Hippocampal formation (tissue), 2 donors: ENCODE data around the gene ATL1.
A peak's percentile ranks its signal among the peaks of the same experiment; 100 is the strongest.
"Not testable (repeated sequence)": the region's sequence is repeated elsewhere in the genome, so short reads cannot be mapped to it uniquely, and the experiment has no call there.

Experiments used
- DNase-seq, 2 donors: peaks; one replicate each; lab custom pipeline; 2025; lab: John Stamatoyannopoulos, UW

ATL1 gene

DNA sequence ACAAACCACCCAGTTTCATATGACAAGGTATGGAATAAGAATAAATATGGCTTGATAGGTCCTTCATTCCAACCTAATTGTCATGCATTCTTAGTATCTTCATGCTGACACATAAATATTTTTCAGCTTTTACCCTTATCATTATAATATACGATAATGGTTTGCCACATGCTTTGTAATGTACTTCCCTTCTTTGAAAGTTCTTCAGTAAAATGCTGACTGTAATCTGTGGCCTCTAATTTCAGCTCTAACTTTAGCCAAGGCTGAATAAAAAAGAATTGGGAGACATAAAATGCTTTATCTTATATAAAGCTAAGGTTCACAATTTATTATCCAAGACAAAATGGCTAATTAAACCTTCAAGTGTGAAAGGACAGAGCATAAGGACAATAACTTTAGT lies 24.9 kb upstream of the ATL1 start:
- no peak for DNase-seq

DNA sequence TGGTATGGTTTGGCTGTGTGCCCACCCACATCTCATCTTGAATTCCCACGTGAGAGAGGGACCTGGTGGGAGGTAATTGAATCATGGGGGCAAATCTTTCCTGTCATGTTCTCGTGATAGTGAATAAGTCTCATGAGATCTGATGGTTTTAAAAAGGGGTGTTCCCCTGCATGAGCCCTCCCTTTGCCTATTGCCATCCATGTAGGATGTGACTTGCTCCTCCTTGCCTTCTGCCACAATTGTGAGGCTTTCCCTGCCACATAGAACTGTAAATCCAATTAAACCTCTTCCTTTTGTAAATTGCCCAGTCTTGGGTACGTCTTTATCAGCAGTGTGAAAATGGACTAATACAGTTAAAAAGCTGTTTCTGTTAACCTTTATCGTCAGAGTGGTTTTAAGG lies 21.9 kb upstream of the ATL1 start:
- not testable (repeated sequence) for DNase-seq

DNA sequence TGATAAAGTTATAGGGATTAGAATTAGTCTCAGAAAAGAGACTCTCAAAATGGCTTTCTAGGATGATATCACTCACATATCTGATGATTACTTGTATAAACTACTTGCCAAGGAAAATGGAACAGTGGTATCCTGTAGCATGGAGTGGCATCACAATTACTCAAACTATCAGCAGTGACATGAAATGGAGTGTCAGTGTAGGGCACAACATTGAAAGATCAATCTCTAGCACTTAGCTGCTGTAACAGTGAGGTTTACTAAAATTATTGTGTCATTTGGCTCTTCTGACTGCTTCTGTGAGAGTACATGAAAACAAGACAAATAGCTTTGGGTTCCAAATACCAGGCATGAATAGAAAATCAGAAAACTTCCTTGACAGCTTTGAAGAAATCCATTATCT lies 20.9 kb upstream of the ATL1 start:
- no peak for DNase-seq

DNA sequence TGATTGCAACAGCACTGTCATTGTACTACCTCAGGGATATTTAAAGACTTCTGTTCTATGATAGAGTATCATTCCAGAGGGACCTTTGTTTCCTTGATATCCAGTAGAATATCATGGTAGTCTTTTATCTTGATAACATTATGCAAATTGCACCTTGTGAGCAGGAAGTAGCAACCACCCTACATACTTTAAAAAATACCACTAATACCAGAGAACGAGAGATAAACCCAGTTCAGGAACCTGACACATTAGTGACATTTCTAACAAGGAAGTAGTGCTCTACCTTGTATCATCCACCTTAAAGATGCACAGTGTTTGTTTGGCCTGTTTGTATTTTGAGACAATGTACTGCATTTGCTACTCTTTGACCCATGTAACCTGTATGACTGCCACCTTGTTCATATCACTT lies 18.8 kb upstream of the ATL1 start:
- DNase-seq = no peak

DNA sequence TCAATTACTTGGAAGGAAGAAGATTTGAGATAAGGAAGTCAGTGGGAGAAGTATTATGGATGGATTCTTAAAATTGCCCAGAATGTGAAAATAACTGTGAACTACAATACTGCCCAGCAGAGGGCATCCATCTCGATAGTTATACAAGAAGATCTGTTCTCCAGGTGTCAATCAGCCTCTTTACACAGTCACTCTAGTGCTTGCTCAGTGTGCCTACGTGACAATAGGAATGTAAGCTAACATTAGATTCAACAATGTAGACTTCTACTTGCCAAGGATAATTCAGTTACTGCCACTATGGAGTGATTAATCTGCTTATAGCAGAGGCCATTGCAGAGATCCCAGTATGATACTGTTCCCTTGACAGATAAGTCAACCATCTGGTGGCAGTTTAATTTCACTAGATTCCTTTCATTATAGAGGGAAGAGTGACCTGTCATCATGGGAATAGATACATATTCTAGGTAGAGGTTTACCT lies 17.0 kb upstream of the ATL1 start:
- peak in 1 of 2 donors; percentile 55 for DNase-seq

DNA sequence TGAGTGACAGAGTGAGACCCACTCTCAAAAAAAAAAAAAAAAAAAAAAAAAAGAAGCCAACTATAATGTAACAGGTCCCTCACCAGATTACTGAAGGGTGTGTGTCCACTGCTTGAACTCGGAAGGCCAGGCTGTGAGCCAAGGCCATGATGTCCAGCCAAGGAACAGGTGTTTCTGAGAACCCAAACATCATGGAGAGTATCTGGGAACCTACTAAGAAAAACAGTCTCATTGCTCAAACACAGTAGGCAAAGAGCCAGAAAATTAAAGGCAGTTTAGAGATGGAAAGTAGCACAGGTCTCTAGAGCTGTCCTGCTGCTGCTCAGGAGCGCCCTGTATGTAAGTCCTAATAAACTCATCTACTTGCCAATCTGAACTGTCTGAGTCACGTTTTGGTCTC lies 15.0 kb upstream of the ATL1 start:
- no peak for DNase-seq

DNA sequence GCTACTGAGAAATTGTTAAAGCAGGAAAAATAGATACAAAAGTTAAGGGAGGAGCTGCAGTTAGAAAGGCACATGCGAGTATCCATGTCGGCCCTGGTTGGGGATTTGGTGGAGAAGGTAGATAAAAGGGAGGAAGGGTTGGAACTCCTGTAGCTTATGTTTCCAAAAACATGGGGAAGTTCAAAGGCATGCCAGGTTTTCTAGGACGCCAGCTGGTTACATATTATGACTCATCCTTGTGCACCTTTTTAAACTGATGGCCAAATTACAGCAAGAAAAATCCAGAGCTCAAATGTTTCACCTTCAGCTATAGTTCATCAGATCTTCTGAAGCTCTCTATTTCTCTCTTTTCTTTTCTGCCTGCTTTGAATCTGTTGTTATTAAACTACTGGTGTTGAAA lies 14.3 kb upstream of the ATL1 start:
- no peak for DNase-seq

DNA sequence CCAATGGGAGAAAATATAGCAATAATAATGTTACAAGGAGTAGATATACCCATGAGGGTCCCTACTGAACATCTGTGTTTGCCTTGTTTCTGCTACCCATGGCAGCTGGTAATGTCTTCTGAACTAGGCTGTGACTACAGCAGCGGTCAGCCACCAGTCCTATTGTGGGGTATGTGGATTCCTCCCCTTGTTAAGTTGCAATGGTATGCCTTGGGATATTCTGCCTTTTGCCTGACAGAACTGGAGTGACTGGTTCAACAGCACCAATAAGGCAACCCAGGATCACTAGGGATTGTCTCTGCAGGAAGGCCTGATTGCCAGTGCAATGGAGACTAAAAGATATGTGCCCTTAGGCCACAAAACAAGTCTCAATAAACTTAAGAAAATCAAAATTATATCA lies 9.7 kb upstream of the ATL1 start:
- no peak for DNase-seq

DNA sequence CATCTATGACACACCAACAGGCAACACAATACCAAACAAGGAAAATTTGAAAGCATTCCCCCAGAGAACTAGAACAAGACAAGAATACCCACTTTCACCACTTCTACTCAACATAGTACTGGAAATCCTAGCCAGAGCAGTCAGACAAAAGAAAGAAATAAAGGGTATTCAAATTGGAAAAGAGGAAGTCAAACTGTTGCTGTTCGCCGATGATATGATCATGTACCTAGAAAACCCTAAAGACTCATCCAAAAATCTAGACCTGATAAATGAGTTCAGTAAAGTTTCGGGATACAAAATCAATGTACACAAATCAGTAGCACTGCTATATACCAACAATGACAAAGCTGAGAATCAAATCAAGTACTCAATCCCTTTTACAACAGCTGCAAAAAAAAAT lies 8.1 kb upstream of the ATL1 start:
- DNase-seq = no peak

DNA sequence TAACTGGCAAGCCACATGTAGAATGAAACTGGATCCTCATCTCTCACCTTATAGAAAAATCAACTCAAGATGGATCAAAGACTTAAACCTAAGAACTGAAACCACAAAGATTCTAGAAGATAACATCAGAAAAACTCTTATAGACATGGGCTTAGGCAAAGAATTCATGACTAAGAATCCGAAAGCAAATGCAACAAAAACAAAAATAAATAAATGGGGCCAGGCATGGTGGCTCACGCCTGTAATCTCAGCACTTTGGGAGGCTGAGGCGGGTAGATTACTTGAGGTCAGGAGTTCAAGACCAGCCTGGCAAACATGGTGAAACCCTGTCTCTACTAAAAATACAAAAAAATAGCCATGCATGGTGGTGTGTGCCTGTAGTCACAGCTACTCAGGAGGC lies 7.1 kb upstream of the ATL1 start:
- not testable (repeated sequence) for DNase-seq

DNA sequence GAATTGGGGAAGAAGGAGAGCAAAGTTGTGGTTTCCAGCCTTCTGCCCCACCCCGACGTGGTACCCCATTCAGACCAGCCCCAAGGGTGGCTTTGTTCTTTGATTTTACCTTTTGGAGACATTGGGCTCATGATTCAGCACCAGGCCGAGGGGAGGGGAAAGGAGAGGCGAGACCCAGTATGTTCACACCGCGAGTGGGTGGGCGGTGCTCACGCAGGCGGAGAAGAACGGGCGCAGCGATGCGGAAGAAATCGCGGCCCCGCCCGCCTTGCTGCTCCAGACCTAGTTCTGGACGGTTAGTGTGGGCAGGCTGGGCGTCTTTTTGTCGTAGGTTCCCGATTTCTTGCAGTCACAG lies 963 bp downstream of the ATL1 start:
- peak; percentile 66 to 72 for DNase-seq

DNA sequence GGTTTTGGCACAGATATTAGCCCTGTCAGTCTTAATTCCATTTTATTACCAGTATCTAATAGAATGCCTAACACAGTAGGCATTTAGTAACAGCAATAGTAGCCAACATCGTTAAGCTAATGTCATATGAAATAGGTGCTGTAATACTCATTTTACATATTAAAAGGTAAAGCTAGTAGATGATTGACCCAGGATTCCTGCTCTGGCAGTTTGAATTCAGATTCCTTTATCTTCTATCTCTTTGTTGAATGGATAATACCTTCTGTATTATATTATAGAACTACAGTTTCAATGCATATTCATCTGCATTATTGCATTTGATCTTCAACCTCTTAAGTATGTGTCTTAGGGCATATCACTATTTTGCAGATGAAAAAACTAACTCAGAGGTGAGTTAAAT lies 2.9 kb downstream of the ATL1 start:
- no peak for DNase-seq

DNA sequence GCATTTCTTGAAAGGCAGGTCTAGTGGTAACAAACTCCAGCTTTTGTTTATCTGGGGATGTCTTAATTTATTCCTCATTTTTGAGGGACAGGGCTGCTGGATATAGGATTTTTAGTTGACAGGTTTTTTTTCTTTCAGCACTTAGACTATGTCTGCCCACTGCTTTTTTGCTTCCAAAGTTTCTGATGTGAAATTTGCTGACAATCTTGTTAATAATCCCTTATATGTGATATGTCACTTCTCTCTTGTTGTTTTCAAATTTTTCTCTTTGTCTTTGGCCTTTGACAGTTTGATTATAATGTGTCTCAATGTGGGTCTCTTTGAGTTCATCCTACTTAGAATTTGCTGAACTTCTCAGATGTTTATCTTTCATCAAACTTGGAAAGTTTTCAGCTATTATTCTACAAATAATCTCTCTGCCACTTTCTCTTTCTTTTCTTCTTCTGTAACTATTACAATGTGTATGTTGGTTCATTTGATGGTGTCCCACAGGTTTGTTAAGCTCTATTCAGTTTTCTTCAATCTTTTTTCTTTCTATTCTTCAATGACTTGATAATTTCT lies 9.8 kb downstream of the ATL1 start:
- no peak for DNase-seq

DNA sequence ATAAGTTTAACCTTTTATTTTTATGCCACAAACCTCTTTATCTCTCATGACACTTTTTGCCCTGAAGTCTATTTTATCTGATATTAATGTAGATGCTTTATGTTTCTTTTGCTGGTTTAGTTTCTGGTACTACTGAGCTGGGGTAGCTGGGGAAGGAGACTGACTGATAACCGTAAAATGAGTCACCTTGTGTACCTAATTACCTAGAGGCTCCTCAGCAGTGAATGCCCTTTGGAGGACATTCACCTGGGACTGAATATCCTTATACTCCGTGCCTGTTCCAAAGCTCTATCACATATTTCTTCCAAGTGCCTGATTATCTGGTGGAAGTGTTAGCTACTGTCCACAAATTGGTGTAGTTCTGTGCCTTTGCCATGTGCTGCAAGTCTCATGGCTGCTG lies 13.9 kb downstream of the ATL1 start:
- DNase-seq = no peak

DNA sequence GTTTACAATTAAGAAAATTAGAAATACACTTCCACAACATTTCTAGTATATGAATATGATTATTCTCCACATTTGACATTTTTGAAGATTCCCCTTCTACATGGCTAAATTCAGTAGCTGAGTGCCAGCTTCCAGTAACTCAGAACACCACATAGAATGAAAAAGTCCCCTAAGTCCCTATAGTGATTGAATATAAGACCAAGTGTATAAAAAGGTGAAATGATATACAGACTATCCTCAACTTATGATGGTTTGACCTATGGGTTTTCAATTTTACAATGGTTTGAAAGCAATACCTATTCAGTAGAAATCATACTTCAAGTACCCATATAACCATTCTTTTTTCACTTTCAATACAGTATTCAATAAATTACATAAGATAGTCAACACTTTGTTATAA lies 15.8 kb downstream of the ATL1 start:
- DNase-seq = no peak

DNA sequence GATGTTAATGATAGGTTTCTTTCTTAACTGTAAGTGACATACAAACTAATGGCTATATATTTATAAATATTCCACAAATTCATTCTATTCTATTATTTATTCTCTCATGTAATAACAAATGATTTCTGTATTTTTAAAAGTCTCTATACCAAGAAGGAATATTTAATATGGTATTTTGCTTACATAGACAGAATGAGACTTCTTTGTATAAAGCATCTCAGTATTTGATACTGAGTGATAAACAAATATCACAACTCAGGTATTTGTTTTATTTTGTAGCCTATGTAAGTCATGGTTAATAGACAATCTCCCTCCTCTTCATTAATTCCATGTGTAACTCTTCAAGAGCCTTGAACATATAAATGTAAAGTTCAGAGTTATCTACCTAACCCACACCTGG lies 18.0 kb downstream of the ATL1 start:
- DNase-seq = no peak

DNA sequence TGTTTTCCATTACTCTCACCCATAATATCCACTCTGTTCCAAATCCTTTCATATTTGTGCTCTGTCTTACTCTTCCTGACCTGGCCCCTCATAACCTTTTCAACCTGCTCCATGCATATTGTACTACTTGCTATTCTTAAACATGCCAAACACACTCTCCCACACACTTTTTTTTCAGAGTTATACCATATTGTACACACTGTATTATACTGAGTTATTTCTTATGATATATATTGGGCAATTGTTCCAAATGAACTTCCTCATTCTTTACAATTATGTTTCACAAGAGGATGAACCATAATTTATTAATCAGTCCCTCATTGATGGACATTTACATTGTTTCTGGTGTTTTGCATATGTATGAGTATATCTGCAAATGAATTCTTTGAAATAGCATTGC lies 18.5 kb downstream of the ATL1 start:
- DNase-seq = no peak

DNA sequence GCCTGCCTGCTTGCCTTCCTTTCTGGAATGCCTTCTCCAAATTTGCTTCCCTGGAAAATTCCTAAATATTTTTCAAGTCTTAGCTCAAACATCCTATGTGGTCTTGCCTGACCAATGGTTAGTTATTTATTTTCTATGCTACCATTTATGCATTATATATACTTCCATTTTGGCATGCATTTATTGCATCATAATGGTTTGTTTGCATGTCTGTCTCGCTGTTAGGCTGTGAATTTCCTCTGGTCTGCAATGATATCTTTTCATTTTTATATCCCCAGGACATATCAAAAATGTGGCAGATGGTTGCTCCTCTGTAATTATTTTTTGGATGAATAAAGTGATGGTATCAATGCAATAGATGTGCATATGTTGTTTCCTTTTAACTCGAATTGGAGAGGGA lies 30.5 kb downstream of the ATL1 start:
- no peak for DNase-seq

DNA sequence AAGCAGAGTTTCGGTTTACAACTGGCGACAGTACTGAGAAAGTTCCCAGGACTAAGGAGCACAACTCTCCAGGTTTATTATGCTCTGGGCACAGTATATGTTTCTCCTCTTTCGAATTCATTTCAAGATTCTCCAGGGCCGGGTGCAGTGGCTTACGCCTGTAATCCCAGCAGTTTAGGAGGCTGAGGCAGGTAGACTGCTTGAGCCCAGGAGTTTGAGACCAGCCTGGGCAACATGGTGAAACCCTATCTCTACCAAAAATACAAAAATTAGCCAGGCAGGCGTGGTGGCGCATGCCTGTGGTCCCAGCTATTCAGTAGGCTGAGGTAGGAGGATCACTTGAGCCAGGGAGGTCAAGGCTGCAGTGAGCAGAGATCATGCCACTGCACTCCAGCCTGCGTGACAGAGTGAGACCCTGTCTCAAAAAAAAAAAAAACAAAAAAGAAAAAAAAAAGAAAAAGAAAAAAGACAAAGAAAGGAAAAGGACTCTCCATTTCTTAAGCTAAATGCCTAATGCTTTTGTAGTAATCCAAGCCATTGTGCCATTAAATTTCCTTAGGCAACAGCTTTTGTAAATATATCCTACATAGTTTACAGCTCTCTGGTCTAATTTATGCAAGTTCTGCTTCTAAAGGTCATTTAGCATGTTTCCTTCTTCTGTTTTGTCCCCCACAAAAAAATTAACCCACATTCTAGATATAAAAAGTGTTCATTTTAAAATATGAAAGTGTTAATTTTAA lies 34.8 kb downstream of the ATL1 start:
- DNase-seq = no peak

DNA sequence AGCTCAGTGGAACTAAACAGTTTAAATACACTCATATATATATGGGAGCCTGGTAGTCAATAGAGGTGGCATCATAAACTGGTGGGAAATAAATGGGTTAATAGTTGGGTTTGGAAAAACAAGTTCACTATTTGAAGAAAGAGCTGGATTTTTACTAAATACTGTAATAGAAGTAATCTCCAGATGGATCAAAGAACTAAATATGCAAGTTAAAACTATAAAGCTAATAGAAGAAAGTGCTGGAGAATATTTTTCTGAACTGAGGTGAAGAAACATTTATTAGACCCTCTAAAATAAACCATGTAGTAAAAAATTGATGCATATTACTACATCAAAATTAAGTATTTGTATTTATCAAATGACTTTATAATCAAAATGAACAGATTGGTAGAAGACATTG lies 38.8 kb downstream of the ATL1 start:
- DNase-seq = no peak

DNA sequence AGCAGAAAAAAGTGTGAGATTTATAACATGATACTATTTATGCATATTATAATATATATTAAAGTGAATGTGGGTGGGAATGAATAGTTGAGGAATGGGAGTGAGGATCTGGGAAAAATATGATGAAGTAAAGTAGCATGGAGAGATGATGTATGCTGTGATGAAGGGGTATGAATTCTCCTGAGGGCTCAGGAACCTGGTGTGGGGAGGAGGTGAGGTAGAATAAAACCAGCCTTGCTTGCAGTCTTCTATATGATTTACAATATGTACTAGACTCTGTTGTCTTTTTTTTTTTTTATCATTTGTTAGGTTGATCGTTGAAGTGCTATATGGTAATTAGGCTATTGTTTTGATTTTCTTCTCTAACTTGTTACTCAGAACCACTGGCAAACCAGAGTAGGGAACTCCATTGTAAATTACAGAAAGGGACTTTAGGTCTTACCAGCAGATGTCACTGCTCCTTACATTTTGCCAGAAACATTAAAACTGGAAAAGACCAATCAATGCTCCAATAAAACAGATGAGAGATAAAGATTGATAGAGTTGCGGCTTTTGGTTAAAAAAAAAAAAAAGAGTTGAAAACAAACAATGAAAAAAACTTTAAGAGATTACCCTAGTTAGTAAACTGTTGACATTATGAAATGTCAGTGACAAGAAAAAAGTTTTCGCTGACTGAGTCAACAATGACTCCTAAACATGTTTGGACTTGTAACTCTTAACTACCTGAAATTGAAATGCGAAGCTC lies 39.9 kb downstream of the ATL1 start:
- peak in 1 of 2 donors; percentile 84 for DNase-seq

DNA sequence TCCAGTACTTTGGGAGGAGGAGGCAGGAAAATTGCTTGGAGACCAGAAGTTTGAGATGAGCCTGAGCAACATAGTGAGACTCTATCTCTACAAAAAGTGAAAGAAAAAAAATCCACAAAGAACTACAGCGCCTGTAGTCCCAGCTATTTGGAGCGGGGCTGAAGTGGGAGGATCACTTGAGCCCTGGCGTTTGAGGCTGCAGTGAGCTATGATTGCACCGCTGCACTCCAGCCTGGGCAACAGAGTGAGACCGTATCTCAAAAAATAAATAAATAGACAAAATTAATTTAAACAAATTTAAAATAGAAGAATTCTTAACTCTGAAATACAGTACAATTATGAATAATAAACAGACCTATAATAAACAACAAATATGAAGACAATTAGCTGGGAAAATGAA lies 40.9 kb downstream of the ATL1 start:
- peak in 1 of 2 donors; percentile 6 for DNase-seq

DNA sequence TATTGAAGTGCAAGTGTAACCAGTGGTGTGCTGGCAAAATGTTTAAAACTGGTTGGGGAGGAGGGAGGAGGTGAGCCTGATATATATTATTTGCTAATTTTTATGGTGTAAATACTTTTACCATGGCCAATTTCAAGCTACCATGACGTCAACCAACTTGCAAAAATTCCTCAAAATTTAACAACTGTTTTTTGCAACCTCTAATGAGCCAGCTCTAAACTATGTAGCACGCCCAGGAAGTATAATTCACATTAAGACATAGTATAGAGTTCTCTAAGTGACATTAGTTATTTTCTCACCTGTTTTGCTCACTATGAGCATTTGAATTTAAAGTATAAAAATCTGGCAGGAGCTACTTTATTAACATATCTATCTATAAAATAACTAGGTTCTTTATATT lies 41.4 kb downstream of the ATL1 start:
- DNase-seq = no peak
